T-helper 2 cell treated with Interferon-gamma antibody and Interleukin-4, amounts not matched to agents 5 μg/mL and 100 μg/mL, for 36 hours (primary cell): ENCODE measurements around the gene EXOSC6.
A peak's percentile ranks its signal among the peaks of the same experiment; 100 is the strongest.
"Not testable (repeated sequence)": the region's sequence is repeated elsewhere in the genome, so short reads cannot be mapped to it uniquely, and the experiment has no call there.

ENCODE experiments used
- DNase-seq: peaks from one replicate; pipeline ENCODE4 v3.0.0; 2021; ENCODE audit warnings: low spot score
- H3K27ac Mint-ChIP-seq: one replicate; pipeline ENCODE4 v1.8.0; 2021; ENCODE audit warnings: mild to moderate bottlenecking, mixed read lengths
- H3K27me3 Mint-ChIP-seq: one replicate; pipeline ENCODE4 v1.8.0; 2021; ENCODE audit warnings: low read depth, mixed read lengths
- H3K36me3 Mint-ChIP-seq: one replicate; pipeline ENCODE4 v1.8.0; 2021; ENCODE audit warnings: low read depth, mixed read lengths
- H3K4me1 Mint-ChIP-seq: one replicate; pipeline ENCODE4 v1.8.0; 2021; ENCODE audit warnings: low read depth, mixed read lengths
- H3K4me3 Mint-ChIP-seq: one replicate; pipeline ENCODE4 v1.8.0; 2022; ENCODE audit warnings: mild to moderate bottlenecking, moderate library complexity, mixed read lengths
- H3K9me3 Mint-ChIP-seq: one replicate; pipeline ENCODE4 v1.8.0; 2021; ENCODE audit warnings: mixed read lengths

The EXOSC6 gene

GRCh38 chr16:70269471-70269870, 17.7 kb upstream of the EXOSC6 start:
- Mint-ChIP-seq H3K9me3 (no peaks in the 10 kb centered on the region), H3K36me3 (peaks cover 67% of the 10 kb centered on the region), H3K4me3 (no peak overlapping the region), H3K27me3 (no peaks in the 10 kb centered on the region), H3K27ac (no peak overlapping the region), H3K4me1 (peaks cover 1% of the 10 kb centered on the region)
- DNase-seq = no peak

GRCh38 chr16:70267922-70268321, 16.2 kb upstream of the EXOSC6 start:
- not testable (repeated sequence) for H3K4me1 Mint-ChIP-seq, H3K4me3 Mint-ChIP-seq, H3K27me3 Mint-ChIP-seq, H3K27ac Mint-ChIP-seq, DNase-seq, H3K9me3 Mint-ChIP-seq
- H3K36me3 Mint-ChIP-seq = peaks cover 67% of the 10 kb centered on the region

- Mint-ChIP-seq H3K36me3 (peaks cover 68% of the 10 kb centered on the region), H3K4me3 (no peak overlapping the region), H3K4me1 (peaks cover 1% of the 10 kb centered on the region), H3K27ac (no peak overlapping the region), H3K9me3 (no peaks in the 10 kb centered on the region), H3K27me3 (no peaks in the 10 kb centered on the region)
- DNase-seq = no peak
Observed at GRCh38 chr16:70267516-70267915, 15.8 kb upstream of the EXOSC6 start.

- H3K27ac Mint-ChIP-seq, H3K27me3 Mint-ChIP-seq, H3K9me3 Mint-ChIP-seq, H3K4me1 Mint-ChIP-seq, DNase-seq, H3K4me3 Mint-ChIP-seq: not testable (repeated sequence)
- H3K36me3 Mint-ChIP-seq = peaks cover 55% of the 10 kb centered on the region
Observed at GRCh38 chr16:70259903-70260302, 8.2 kb upstream of the EXOSC6 start.

- no peaks in the 10 kb centered on the region for H3K27me3 Mint-ChIP-seq
- H3K4me1 Mint-ChIP-seq = no peaks in the 10 kb centered on the region
- peaks cover 49% of the 10 kb centered on the region for H3K36me3 Mint-ChIP-seq
- no peak for DNase-seq
- no peaks in the 10 kb centered on the region for H3K9me3 Mint-ChIP-seq
- H3K4me3 Mint-ChIP-seq = no peak overlapping the region
- no peak overlapping the region for H3K27ac Mint-ChIP-seq
Observed at GRCh38 chr16:70258946-70259345, 7.2 kb upstream of the EXOSC6 start.

GRCh38 chr16:70258065-70258464, 6.3 kb upstream of the EXOSC6 start:
- Mint-ChIP-seq H3K9me3 (no peaks in the 10 kb centered on the region), H3K27ac (no peak overlapping the region), H3K4me3 (no peak overlapping the region), H3K4me1 (no peaks in the 10 kb centered on the region), H3K36me3 (peaks cover 51% of the 10 kb centered on the region), H3K27me3 (no peaks in the 10 kb centered on the region)
- DNase-seq = no peak

GRCh38 chr16:70257391-70257790, 5.7 kb upstream of the EXOSC6 start:
- no peaks in the 10 kb centered on the region for H3K4me1 Mint-ChIP-seq
- no peaks in the 10 kb centered on the region for H3K9me3 Mint-ChIP-seq
- H3K27ac Mint-ChIP-seq = no peak overlapping the region
- H3K27me3 Mint-ChIP-seq = no peaks in the 10 kb centered on the region
- H3K36me3 Mint-ChIP-seq = peaks cover 52% of the 10 kb centered on the region
- no peak overlapping the region for H3K4me3 Mint-ChIP-seq
- no peak for DNase-seq

GRCh38 chr16:70255574-70255973, 3.8 kb upstream of the EXOSC6 start:
- Mint-ChIP-seq H3K27me3 (no peaks in the 10 kb centered on the region), H3K27ac (no peak overlapping the region), H3K9me3 (no peaks in the 10 kb centered on the region), H3K36me3 (peaks cover 53% of the 10 kb centered on the region), H3K4me3 (no peak overlapping the region), H3K4me1 (peaks cover 6% of the 10 kb centered on the region)
- DNase-seq = no peak

- no peak overlapping the region for H3K27ac Mint-ChIP-seq
- H3K4me3 Mint-ChIP-seq = no peak overlapping the region
- no peaks in the 10 kb centered on the region for H3K27me3 Mint-ChIP-seq
- no peak for DNase-seq
- peaks cover 52% of the 10 kb centered on the region for H3K36me3 Mint-ChIP-seq
- H3K9me3 Mint-ChIP-seq = no peaks in the 10 kb centered on the region
- H3K4me1 Mint-ChIP-seq = peaks cover 8% of the 10 kb centered on the region
Observed at GRCh38 chr16:70254965-70255286, 3.2 kb upstream of the EXOSC6 start.

- Mint-ChIP-seq H3K27ac (no peak overlapping the region), H3K36me3 (peaks cover 53% of the 10 kb centered on the region), H3K9me3 (no peaks in the 10 kb centered on the region), H3K4me1 (peaks cover 11% of the 10 kb centered on the region), H3K4me3 (no peak overlapping the region), H3K27me3 (no peaks in the 10 kb centered on the region)
- no peak for DNase-seq
Observed at GRCh38 chr16:70254180-70254964, 2.6 kb upstream of the EXOSC6 start.

- Mint-ChIP-seq H3K36me3 (peaks cover 49% of the 10 kb centered on the region), H3K9me3 (no peaks in the 10 kb centered on the region), H3K4me1 (peaks cover 12% of the 10 kb centered on the region), H3K27ac (peak overlapping the region; percentile 4), H3K4me3 (no peak overlapping the region), H3K27me3 (no peaks in the 10 kb centered on the region)
- peak; percentile 35 for DNase-seq
Observed at GRCh38 chr16:70253291-70254106, 1.8 kb upstream of the EXOSC6 start.

- no peak overlapping the region for H3K27ac Mint-ChIP-seq
- no peaks in the 10 kb centered on the region for H3K9me3 Mint-ChIP-seq
- H3K27me3 Mint-ChIP-seq = no peaks in the 10 kb centered on the region
- no peak for DNase-seq
- H3K4me3 Mint-ChIP-seq = peak overlapping the region; percentile 90
- H3K36me3 Mint-ChIP-seq = peaks cover 41% of the 10 kb centered on the region
- peaks cover 12% of the 10 kb centered on the region for H3K4me1 Mint-ChIP-seq
Observed at GRCh38 chr16:70252355-70252988, 732 bp upstream of the EXOSC6 start.

GRCh38 chr16:70250748-70251628, 752 bp downstream of the EXOSC6 start:
- peak overlapping the region; percentile 85 for H3K4me3 Mint-ChIP-seq
- peak; percentile 44 for DNase-seq
- H3K36me3 Mint-ChIP-seq = peaks cover 39% of the 10 kb centered on the region
- H3K27ac Mint-ChIP-seq = peak overlapping the region; percentile 75
- peaks cover 12% of the 10 kb centered on the region for H3K4me1 Mint-ChIP-seq
- no peaks in the 10 kb centered on the region for H3K27me3 Mint-ChIP-seq
- no peaks in the 10 kb centered on the region for H3K9me3 Mint-ChIP-seq
